Brain pericyte (primary cell): Measurements from ENCODE around the gene STKLD1.

Experiments used
- DNase-seq: peaks from one replicate; pipeline ENCODE4 v3.0.0-alpha.2; 2012; ENCODE audit warnings: low read depth, low spot score

Gene STKLD1

GRCh38 chr9:133417541-133418461 lies 41.6 kb downstream of the STKLD1 start, which contains the start of gene REXO4:
Gene REXO4, minus strand, starts transcription at chr9:133418010. Its CDS starts 166 bp downstream, at chr9:133417844.
- peak; percentile 72 for DNase-seq

DNA sequence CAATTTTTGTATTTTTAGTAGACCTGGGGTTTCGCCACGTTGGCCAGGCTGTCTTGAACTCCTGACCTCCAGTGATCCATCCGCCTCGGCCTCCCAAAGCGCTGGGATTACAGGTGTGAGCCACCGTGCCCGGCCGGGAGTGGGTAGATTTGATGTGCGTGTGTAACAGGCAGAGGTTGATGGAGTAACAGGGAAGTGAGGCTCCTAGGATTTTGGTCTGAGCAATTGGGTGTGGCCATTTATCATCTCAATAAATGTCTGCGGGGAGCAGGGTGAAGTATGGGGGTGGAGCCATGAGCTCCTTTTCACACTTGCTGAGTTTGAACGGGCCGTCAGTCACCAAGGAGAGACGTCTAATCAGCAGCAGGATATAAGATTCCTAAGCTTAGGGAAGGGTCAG lies 42.8 kb downstream of the STKLD1 start:
- no peak for DNase-seq

DNA sequence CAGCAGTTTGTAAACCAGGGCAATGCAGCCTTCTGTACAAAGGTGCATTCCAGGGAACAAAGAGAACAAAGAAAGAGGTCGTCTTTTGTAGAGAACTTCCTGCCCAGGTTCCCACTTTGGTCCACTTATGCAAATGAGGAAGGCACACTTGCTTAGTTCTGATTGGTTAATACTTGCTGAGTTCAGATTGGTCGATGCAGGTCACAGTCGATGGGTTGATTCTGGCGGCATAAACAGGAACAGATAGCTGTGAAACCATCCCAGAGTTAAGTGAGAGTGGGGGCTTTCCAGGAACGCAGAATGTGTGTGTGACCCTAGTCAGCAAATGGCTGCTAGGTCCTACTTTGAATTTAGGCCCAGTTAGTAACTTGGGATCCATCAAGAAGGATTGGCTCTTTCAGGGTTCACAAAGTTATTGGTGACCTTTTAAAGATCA lies 44.2 kb downstream of the STKLD1 start:
- no peak for DNase-seq

DNA sequence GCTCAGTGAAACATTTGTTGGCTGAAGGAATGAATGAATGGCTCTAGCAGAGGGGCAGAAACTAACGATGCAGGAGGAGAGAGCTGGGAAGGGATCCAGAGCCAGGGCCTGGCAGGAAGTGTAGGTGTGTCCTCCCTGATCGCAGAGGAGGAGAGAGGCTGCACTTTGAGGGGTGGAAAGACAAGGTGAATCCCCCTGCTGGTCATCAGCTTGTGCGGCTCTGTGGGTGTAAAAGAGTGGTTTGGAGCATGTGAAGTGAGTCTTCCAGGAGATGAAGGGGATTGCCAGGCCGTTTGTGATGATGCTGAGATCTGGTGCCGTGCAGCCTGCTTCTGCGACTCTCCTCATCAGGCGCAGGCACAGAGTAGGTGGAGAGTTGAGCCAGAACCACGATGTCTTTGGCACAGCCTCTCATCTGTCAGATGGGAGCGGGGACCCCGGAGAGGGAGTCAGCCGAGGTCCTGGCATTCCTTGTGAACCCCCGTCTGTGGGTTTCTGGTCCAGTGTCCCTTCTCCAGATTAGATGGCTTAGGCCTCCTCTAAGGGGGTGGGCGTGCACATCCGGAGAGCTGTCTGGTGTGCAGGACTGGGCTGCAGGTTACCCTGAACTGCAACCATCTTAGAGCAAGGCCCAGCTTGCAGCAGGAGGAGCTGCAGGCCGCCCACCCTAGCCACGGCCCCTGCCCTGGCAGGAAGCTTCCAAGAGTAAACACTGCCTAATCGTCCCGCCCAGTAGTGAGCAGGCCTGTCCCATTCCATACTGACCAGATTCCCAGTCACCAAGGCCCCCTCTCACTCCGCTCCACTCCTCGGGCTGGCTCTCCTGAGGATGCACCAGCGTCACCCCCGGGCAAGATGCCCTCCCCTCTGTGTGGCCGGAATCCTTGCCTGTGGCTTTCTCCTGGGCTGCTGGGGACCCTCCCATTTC lies 45.7 kb downstream of the STKLD1 start, which contains the start of gene ADAMTS13:
TSS of gene ADAMTS13 (plus strand) at position 753 of the 928 bp plus-strand sequence. CDS start at position 830, 77 bp downstream.
- DNase-seq, result no peak

- no peak for DNase-seq
Observed at GRCh38 chr9:133423216-133423615, 47.0 kb downstream of the STKLD1 start.

- DNase-seq, result no peak
Observed at GRCh38 chr9:133424187-133424586, 48.0 kb downstream of the STKLD1 start.

DNA sequence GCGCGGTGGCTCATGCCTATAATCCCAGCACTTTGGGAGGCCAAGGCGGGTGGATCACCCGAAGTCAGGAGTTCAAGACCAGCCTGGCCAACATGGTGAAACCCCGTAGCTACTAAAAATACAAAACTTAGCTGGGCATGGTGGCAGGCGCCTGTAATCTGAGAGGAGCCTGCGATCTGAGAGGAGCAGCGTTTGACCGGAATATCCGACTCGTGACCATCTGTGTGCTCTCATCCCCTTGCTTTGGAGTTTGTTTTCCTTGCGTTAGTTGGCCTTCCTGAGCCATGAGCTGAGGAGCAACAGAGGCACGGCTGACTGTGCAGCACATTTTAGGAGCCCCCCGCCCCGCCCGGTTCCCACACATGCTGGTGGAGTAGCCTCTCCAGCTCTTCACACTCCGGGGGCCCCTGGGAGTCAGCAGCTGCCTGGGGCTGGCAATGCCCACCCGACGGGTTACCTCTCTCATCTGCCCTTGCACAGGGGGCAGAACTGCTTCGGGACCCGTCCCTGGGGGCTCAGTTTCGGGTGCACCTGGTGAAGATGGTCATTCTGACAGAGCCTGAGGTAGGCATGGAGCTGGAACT lies 49.0 kb downstream of the STKLD1 start:
- DNase-seq, result no peak

DNA sequence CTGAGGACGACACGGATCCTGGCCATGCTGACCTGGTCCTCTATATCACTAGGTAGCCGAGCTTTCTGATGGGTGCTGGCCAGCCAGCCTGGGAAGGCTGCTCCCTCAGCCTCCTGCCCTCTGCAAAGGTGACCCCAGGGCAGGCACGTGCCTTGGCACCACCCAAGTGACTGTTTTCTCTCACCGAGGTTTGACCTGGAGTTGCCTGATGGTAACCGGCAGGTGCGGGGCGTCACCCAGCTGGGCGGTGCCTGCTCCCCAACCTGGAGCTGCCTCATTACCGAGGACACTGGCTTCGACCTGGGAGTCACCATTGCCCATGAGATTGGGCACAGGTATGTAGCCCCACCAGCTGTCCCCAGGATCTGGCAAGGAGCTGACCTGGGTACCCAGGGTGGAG lies 49.8 kb downstream of the STKLD1 start:
- DNase-seq, result no peak

GRCh38 chr9:133427658-133428348 lies 51.6 kb downstream of the STKLD1 start:
- DNase-seq, result no peak

GRCh38 chr9:133428617-133429101 lies 52.5 kb downstream of the STKLD1 start:
- no peak for DNase-seq

- no peak for DNase-seq
Observed at GRCh38 chr9:133429214-133429613, 53.0 kb downstream of the STKLD1 start.

DNA sequence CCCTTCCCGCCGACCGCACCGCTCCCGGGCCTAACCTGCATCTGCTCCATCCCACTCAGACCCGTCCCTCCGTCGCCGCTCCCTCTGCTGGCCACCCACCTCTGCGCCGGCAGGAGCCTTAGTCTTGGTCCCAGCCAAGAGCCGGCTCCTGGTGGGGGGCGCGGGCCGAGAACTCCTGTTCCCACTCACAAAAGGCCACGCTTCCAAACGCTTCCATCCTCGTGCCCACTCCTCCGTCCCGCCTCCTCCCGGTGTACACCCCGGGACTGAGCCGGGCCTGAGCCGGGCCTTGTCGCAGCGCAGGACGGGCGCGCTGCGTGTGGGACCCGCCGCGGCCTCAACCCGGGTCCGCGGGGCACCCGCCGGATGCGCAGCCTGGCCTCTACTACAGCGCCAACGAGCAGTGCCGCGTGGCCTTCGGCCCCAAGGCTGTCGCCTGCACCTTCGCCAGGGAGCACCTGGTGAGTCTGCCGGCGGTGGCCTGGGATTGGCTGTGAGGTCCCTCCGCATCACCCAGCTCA lies 53.5 kb downstream of the STKLD1 start:
- DNase-seq, result no peak

- no peak for DNase-seq
Observed at GRCh38 chr9:133430244-133430643, 54.1 kb downstream of the STKLD1 start.

GRCh38 chr9:133433351-133433843 lies 57.2 kb downstream of the STKLD1 start:
- no peak for DNase-seq

DNA sequence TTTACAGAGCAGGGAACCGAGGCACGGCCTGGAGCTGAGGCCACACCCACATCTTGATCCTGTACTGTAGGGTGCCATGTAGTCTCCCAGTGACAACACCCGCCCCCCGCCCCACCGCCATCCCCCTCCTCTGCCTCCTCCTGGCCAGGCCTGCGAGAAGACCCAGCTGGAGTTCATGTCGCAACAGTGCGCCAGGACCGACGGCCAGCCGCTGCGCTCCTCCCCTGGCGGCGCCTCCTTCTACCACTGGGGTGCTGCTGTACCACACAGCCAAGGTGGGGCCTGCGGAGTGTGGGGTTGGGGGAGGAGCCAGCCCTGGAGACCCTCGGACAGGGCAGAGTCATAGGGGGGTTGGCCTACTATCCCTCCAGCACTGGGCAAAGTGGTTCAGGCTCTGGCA lies 60.5 kb downstream of the STKLD1 start:
- no peak for DNase-seq

DNA sequence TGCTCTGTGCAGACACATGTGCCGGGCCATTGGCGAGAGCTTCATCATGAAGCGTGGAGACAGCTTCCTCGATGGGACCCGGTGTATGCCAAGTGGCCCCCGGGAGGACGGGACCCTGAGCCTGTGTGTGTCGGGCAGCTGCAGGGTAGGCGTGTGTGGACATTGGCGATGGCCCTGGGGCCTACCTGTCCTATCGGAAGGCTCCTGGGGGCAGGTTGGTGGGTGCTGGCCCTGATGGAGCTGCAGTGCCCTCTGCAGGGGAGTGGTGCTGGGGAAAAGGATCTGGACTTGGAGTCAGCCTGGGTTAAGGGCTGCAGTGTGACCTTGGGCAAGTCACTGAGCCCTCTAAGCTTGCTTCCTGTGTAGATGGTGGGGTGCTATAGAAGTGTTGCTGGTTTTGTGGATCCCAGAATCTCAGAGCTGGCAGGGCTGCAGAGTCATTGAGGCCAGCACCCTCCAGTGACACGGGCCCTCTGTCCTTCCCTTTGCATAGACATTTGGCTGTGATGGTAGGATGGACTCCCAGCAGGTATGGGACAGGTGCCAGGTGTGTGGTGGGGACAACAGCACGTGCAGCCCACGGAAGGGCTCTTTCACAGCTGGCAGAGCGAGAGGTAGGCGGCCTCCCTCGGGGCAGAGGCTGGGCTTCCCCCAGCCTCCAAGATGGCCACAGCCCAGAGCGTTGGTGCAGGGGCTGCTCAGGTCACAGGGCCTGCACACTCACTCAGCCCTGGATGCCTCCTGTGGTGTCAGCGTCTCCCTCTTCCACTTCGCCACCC lies 61.8 kb downstream of the STKLD1 start:
- DNase-seq, result no peak

- DNase-seq, result no peak
Observed at GRCh38 chr9:133439337-133439736, 63.2 kb downstream of the STKLD1 start.

GRCh38 chr9:133440874-133441273 lies 64.7 kb downstream of the STKLD1 start:
- DNase-seq, result no peak

GRCh38 chr9:133441571-133441970 lies 65.4 kb downstream of the STKLD1 start:
- DNase-seq, result no peak

- no peak for DNase-seq
Observed at GRCh38 chr9:133443248-133443647, 67.1 kb downstream of the STKLD1 start.
